Loucy (cell line): Measurements from ENCODE around the gene CAMK1D.

Experiments
- H2AFZ ChIP-seq: fragments of 200-600 bp; sonication (generic); 2 replicates; pipeline ENCODE4 v1.6.0; 2016; ENCODE audit warnings: antibody characterized with exemption, mild to moderate bottlenecking, low read length, moderate library complexity
- H3F3A ChIP-seq: fragments of 200-600 bp; 2 replicates; pipeline ENCODE4 v1.6.0; 2016; ENCODE audit warnings: antibody characterized with exemption, low read depth, mild to moderate bottlenecking
- H3K27me3 ChIP-seq: fragments of 200-600 bp; sonication (generic); 2 replicates; pipeline ENCODE4 v1.6.1; 2014; ENCODE audit warnings: low read length, mild to moderate bottlenecking; ENCODE audit not compliant: insufficient read depth, poor library complexity, severe bottlenecking
- H3K36me3 ChIP-seq: fragments of 200-600 bp; sonication (generic); 2 replicates; pipeline ENCODE4 v1.6.1; 2016; ENCODE audit warnings: low read length; ENCODE audit not compliant: insufficient read depth
- H3K4me1 ChIP-seq: fragments of 200-600 bp; sonication (generic); 2 replicates; pipeline ENCODE4 v1.5.1; 2014; ENCODE audit warnings: low read length, mild to moderate bottlenecking; ENCODE audit not compliant: insufficient read depth, poor library complexity, severe bottlenecking
- H3K4me2 ChIP-seq: fragments of 200-600 bp; sonication (generic); 2 replicates; pipeline ENCODE4 v1.6.0; 2014; ENCODE audit warnings: antibody characterized with exemption, low read length, low read depth, mild to moderate bottlenecking; ENCODE audit not compliant: poor library complexity, severe bottlenecking
- H3K4me3 ChIP-seq: fragments of 200-600 bp; sonication (generic); 2 replicates; pipeline ENCODE4 v1.5.1; 2014; ENCODE audit warnings: low read length, mild to moderate bottlenecking, mixed read lengths; ENCODE audit not compliant: poor library complexity, severe bottlenecking
- H3K79me2 ChIP-seq: fragments of 200-600 bp; sonication (generic); 2 replicates; pipeline ENCODE4 v1.6.1; 2014; ENCODE audit warnings: low read length; ENCODE audit not compliant: insufficient read depth
- H3K9ac ChIP-seq: fragments of 200-600 bp; sonication (generic); 2 replicates; pipeline ENCODE4 v1.6.0; 2014; ENCODE audit warnings: mild to moderate bottlenecking, low read depth, low read length, moderate library complexity; ENCODE audit not compliant: poor library complexity, severe bottlenecking
- H3K9me2 ChIP-seq: fragments of 200-600 bp; sonication (generic); replicated peaks from 2 replicates; pipeline ENCODE4 v1.6.1; 2016; ENCODE audit warnings: low read depth, low read length, mixed read lengths
- H3K9me3 ChIP-seq: fragments of 200-600 bp; sonication (generic); 2 replicates; pipeline ENCODE4 v1.6.1; 2014; ENCODE audit warnings: mild to moderate bottlenecking, antibody characterized with exemption, low read length, low read depth; ENCODE audit not compliant: insufficient read depth
- H4K20me1 ChIP-seq: fragments of 200-600 bp; sonication (generic); 2 replicates; pipeline ENCODE4 v1.6.0; 2014; ENCODE audit warnings: antibody characterized with exemption, low read length, mild to moderate bottlenecking; ENCODE audit not compliant: insufficient read depth, poor library complexity, severe bottlenecking
- EZH2phosphoT487 ChIP-seq: fragments of 200-600 bp; IDR thresholded peaks from 2 replicates; pipeline ENCODE4 v1.6.1; 2018; ENCODE audit warnings: antibody characterized with exemption, mild to moderate bottlenecking, moderate library complexity, borderline replicate concordance
- TF ChIP-seq, protein P1 (sequence below): fragments of 200-600 bp; sonication (generic); conservative IDR thresholded peaks from 2 replicates; pipeline ENCODE4 v1.5.1; 2014; ENCODE audit warnings: mild to moderate bottlenecking, antibody characterized with exemption, low read length

Gene CAMK1D

DNA sequence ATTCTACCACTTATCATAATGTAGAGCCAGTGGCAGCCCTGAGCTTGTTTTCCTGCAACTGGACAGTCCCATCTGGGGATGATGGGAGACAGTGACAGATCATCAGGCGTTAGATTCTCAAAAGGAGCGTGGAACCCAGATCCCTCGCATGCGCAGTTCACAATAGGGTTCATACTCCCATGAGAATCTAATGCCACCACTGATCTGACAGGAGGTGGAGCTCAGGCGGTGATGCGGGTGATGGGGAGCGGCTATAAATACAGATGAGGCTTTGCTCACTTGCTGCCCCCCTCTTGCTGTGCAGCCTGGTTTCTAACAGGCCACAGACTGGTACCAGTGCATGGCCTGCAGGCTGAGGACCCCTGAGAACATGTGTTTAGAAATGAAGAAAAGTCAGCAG is 260.1 kb downstream of the CAMK1D start:
- H3K9me3 ChIP-seq, result no peaks in the 10 kb centered on the region
- no peak overlapping the region for H3K4me2 ChIP-seq
- H3K9ac ChIP-seq, result no peak overlapping the region
- no peaks in the 10 kb centered on the region for H3K9me2 ChIP-seq
- H3K4me1 ChIP-seq, result no peaks in the 10 kb centered on the region
- H3K27me3 ChIP-seq, result no peaks in the 10 kb centered on the region
- H3K79me2 ChIP-seq, result no peaks in the 10 kb centered on the region
- H3K4me3 ChIP-seq, result no peak overlapping the region
- no peak overlapping the region for H2AFZ ChIP-seq
- no peaks in the 10 kb centered on the region for H3F3A ChIP-seq
- no peak for TF ChIP-seq EZH2phosphoT487
- TF ChIP-seq, protein P1, sequence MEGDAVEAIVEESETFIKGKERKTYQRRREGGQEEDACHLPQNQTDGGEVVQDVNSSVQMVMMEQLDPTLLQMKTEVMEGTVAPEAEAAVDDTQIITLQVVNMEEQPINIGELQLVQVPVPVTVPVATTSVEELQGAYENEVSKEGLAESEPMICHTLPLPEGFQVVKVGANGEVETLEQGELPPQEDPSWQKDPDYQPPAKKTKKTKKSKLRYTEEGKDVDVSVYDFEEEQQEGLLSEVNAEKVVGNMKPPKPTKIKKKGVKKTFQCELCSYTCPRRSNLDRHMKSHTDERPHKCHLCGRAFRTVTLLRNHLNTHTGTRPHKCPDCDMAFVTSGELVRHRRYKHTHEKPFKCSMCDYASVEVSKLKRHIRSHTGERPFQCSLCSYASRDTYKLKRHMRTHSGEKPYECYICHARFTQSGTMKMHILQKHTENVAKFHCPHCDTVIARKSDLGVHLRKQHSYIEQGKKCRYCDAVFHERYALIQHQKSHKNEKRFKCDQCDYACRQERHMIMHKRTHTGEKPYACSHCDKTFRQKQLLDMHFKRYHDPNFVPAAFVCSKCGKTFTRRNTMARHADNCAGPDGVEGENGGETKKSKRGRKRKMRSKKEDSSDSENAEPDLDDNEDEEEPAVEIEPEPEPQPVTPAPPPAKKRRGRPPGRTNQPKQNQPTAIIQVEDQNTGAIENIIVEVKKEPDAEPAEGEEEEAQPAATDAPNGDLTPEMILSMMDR, result no peak
- no peaks in the 10 kb centered on the region for H4K20me1 ChIP-seq
- no peaks in the 10 kb centered on the region for H3K36me3 ChIP-seq

DNA sequence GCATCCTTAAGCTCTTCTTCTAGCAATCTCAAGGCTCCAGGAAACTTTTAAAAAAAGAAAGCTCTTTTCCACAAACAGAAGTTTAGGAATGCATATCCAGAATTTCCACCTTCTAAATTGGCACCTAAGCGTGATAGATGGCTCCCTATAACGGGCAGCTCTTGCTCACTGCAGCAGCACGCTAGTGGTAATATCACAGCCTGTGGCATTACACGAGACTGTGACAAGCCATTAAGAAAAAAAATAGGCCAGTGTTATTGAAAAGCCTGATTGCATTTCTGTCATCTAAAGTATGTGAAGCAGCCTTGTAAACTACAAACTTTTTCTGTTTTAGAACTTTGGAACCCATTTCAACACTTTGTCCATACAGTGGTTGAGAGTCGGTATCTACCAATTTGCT is 263.8 kb downstream of the CAMK1D start:
- TF ChIP-seq, protein P1, result no peak
- no peak for TF ChIP-seq EZH2phosphoT487
- Histone ChIP-seq H3K9me3 (no peaks in the 10 kb centered on the region), H3K79me2 (no peaks in the 10 kb centered on the region), H3K36me3 (no peaks in the 10 kb centered on the region), H3K4me2 (no peak overlapping the region), H2AFZ (no peak overlapping the region), H4K20me1 (no peaks in the 10 kb centered on the region), H3K4me1 (no peaks in the 10 kb centered on the region), H3F3A (no peaks in the 10 kb centered on the region), H3K9ac (no peak overlapping the region), H3K4me3 (no peak overlapping the region), H3K27me3 (no peaks in the 10 kb centered on the region), H3K9me2 (no peaks in the 10 kb centered on the region)

DNA sequence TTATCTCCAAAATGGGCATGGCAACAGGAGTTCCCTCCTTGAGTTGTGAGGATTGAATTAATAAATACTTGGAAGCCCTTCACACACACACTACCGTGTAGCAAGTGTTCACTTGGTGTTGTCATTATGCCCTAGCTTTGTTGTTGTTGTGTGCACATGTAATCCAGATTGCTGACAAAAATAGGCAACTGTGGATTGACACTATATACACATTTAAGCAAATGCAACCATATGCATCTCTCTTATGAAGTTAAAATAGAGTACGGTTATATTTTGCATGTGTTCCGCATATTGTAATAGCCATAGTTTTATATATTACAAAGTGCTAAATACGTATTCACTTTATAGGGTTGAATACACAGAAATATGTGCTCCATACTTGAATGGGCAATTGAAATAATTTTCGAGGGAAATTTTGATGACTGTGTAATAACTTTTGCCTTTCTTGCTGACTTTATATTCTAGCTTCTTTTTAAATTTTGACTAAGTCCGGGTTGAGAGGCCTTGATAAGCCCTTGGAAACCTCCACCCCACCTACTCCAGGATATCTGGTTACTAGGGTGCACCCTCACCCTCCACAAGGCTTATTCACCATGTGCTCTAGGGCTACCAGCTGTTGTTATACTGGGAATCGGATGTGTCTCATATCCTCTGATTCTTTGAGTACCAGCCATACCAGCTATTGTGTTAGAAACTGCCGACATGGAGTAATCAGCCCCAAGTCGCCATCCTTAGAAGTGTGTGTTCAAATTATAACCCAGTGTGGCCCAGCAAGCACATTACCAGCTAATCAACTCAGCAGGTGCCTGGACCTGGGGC is 265.0 kb downstream of the CAMK1D start:
- Histone ChIP-seq H3K27me3 (no peaks in the 10 kb centered on the region), H3K9me2 (no peaks in the 10 kb centered on the region), H3K9ac (no peak overlapping the region), H2AFZ (no peak overlapping the region), H3K4me3 (no peak overlapping the region), H3K4me2 (no peak overlapping the region), H4K20me1 (no peaks in the 10 kb centered on the region), H3K9me3 (no peaks in the 10 kb centered on the region), H3F3A (no peaks in the 10 kb centered on the region), H3K79me2 (no peaks in the 10 kb centered on the region), H3K36me3 (no peaks in the 10 kb centered on the region), H3K4me1 (no peaks in the 10 kb centered on the region)
- no peak for TF ChIP-seq EZH2phosphoT487
- TF ChIP-seq, protein P1, result no peak
